RWPE1 (cell line): ENCODE measurements around the gene ETFRF1.
A peak's percentile ranks its signal among the peaks of the same experiment; 100 is the strongest.

ENCODE experiments used
- CTCF ChIA-PET: fragments of 350-600 bp; sonication (Branson Sonifier 250); formaldehyde crosslinking; extraction: SDS; loops from one replicate; lab custom pipeline; 2021; lab: Yijun Ruan, JAX
- POLR2A ChIA-PET: fragments of 400-600 bp; formaldehyde crosslinking; extraction: SDS; loops from one replicate; lab custom pipeline; 2020; ENCODE audit warnings: antibody characterized with exemption; ENCODE audit not compliant: low non-redundant PET; lab: Yijun Ruan, JAX
- DNase-seq: peaks from one replicate; pipeline ENCODE4 v3.0.0; 2012; ENCODE audit warnings: low spot score
- H3K27ac ChIP-seq: fragments of 450-650 bp; 2 replicates; pipeline ENCODE4 v1.5.1; 2017
- TF ChIP-seq, protein P1 (sequence below): fragments of 450-650 bp; conservative IDR thresholded peaks from 2 replicates; pipeline ENCODE4 v1.5.1; 2017; ENCODE audit warnings: low read depth, mild to moderate bottlenecking

Gene ETFRF1

DNA sequence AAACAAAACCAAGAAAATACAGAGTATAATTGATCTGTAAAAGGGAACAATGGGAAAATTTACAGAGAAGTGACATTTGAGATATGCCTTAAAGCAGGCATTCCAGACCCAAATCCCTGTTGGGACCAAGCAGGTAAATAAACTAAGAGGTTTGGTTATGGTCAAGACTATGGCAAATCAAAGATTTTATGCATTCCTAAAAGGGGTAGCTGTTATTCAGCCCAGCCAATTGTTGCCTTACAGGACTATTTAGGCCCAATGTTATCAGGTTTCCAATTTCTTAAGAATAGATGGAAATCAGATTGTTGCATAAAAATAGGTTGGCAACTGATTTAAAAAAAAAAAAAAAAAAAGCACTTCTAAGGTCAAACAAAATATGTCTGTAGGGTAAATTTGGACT, 5.4 kb upstream of the ETFRF1 start:
- no peak for DNase-seq
- TF ChIP-seq, protein P1, sequence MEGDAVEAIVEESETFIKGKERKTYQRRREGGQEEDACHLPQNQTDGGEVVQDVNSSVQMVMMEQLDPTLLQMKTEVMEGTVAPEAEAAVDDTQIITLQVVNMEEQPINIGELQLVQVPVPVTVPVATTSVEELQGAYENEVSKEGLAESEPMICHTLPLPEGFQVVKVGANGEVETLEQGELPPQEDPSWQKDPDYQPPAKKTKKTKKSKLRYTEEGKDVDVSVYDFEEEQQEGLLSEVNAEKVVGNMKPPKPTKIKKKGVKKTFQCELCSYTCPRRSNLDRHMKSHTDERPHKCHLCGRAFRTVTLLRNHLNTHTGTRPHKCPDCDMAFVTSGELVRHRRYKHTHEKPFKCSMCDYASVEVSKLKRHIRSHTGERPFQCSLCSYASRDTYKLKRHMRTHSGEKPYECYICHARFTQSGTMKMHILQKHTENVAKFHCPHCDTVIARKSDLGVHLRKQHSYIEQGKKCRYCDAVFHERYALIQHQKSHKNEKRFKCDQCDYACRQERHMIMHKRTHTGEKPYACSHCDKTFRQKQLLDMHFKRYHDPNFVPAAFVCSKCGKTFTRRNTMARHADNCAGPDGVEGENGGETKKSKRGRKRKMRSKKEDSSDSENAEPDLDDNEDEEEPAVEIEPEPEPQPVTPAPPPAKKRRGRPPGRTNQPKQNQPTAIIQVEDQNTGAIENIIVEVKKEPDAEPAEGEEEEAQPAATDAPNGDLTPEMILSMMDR, result no peak
- no peak overlapping the region for H3K27ac ChIP-seq
- ChIA-PET CTCF (no interaction called here), POLR2A (no interaction called here)

DNA sequence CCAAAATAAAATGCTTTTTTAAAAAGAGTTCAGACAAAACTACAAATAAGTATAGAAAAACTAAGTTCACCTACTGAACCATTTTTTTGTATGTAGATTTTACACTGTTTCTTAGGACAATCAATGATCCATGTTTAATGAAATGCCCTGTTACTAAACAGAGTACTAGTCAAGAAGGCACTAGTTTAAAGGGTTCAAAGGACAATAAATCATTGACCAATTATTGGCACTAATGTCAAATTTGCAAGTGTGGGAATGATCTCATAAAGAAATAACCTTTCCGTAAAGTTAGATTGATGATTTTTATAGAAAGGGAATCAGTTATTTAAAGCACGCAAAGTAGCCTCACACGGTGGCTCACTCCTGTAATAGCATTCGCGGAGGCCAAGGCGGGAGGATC, 4.2 kb upstream of the ETFRF1 start:
- TF ChIP-seq, protein P1, result no peak
- H3K27ac ChIP-seq, result no peak overlapping the region
- DNase-seq, result no peak
- POLR2A ChIA-PET, result no interaction called here
- CTCF ChIA-PET, result no interaction called here

DNA sequence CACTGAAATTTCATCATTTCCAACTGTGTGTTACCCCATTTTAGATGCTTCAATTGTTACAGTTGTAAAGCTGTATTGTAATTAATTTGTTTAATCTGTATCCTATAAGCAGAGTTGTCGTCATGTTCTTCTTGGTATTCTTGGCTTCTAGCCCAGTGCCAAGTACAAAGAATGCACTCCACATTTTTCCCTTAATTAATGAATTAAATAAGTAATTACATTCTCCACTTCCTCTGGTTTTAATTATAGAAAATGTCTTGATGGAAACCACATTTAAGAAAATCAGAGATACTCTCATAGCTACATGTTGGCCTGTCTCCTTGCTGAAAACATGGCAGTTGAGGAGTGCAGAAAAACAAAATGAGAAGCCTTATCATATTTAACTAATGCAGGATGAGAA, 823 bp upstream of the ETFRF1 start:
- POLR2A ChIA-PET, result no interaction called here
- H3K27ac ChIP-seq, result no peak overlapping the region
- CTCF ChIA-PET, result no interaction called here
- no peak for DNase-seq
- TF ChIP-seq, protein P1, result no peak

DNA sequence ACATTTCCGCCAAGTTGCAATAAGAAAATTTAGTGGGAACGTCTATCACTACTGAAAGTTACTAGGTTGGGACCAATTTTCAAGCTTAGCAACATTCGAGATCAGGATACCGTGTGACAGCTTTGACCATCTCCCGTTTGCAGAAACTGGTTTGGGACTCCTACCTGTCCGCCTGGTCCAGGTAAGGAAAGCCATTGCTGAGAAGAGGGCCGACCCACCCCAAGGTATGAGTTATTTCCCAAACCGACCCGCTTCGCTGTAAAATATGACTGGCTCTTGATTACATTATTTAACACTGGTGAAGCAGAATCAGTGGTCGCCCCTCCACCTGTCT, 348 bp upstream of the ETFRF1 start:
- H3K27ac ChIP-seq, result peak overlapping the region; percentile 77; the same call in 1 of the 2 replicates
- ChIA-PET CTCF (interaction anchor here (0.9 kb wide), 1 partner anchor 19 kb away, joined by 3 read pairs; no protein-coding TSS in a partner anchor), POLR2A (no interaction called here)
- DNase-seq, result no peak
- TF ChIP-seq, protein P1, result no peak

DNA sequence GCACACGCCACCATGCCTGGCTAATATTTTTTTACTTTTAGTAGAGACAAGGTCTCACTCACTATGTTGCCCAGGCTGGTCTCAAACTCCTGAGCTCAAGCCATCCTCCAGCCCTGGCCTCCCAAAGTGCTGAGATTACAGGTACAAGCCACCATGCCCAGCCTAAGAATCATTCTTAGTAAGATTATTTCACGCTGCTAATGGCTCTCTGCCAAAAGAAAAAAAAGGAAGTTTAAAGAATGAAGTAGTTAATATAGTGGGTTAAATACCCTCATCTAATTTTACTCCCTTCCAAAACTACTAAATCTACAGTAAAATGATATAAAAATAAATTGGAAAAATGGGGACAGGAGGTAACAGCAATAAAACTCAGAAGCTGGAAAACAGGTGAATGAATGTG, 2.6 kb downstream of the ETFRF1 start:
- no peak overlapping the region for H3K27ac ChIP-seq
- TF ChIP-seq, protein P1, result no peak
- no peak for DNase-seq
- CTCF ChIA-PET, result interaction anchor here (0.7 kb wide), 1 partner anchor 91 kb away, joined by 3 read pairs; no protein-coding TSS in a partner anchor
- POLR2A ChIA-PET, result no interaction called here

DNA sequence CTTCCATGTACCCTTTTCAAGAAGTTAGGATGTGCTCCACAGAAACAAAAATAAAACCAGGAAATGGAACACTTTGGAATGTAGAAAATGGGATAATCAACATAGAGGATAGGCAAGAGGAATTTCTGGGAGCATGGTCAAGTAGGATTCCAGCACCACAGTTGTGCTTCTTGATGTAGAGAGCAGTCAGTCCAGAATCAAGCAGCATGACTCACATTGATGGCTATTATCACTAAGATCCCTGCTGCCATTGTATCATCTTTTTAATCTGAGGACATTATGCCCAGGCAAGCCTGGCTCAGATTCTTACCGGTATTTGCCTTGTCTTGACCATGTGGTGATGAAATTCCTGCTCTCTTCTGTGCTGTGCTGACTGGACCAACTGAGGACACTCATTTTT, 5.7 kb downstream of the ETFRF1 start:
- TF ChIP-seq, protein P1, result no peak
- ChIA-PET CTCF (interaction anchor here (0.6 kb wide), 1 partner anchor 222 kb away, joined by 3 read pairs; no protein-coding TSS in a partner anchor), POLR2A (no interaction called here)
- H3K27ac ChIP-seq, result no peak overlapping the region
- DNase-seq, result no peak
